IMR-90 (cell line): ENCODE data around the gene IL23R.

ENCODE experiments used
- CTCF ChIP-seq: conservative IDR thresholded peaks from 2 replicates; pipeline ENCODE4 v1.5.1; 2012; ENCODE audit warnings: mild to moderate bottlenecking, low read depth, low read length, improper control_type of control experiment
- ELK1 ChIP-seq: fragments of 150-350 bp; IDR thresholded peaks from 2 replicates; pipeline ENCODE4 v1.6.1; 2016; ENCODE audit warnings: low read depth, mild to moderate bottlenecking, low read length, moderate library complexity, borderline replicate concordance
- FOS ChIP-seq: fragments of 150-350 bp; IDR thresholded peaks from 2 replicates; pipeline ENCODE4 v1.6.1; 2016; ENCODE audit warnings: low read depth, low read length
- MAZ ChIP-seq: IDR thresholded peaks from 2 replicates; pipeline ENCODE4 v1.6.1; 2012; ENCODE audit warnings: low read depth, mild to moderate bottlenecking, low read length, improper control_type of control experiment, moderate library complexity, borderline replicate concordance
- MXI1 ChIP-seq: IDR thresholded peaks from 2 replicates; pipeline ENCODE4 v1.6.1; 2012; ENCODE audit warnings: low read depth, mild to moderate bottlenecking, low read length, moderate library complexity, borderline replicate concordance
- POLR2A ChIP-seq: IDR thresholded peaks from 2 replicates; pipeline ENCODE4 v1.6.1; 2012; ENCODE audit warnings: mild to moderate bottlenecking, low read depth, low read length
- RAD21 ChIP-seq: IDR thresholded peaks from 2 replicates; pipeline ENCODE4 v1.6.1; 2012; ENCODE audit warnings: low read length, improper control_type of control experiment
- RFX5 ChIP-seq: IDR thresholded peaks from 2 replicates; pipeline ENCODE4 v1.8.0; 2012; ENCODE audit warnings: low read depth, mild to moderate bottlenecking, low read length, moderate library complexity
- SMC3 ChIP-seq: fragments of 150-350 bp; IDR thresholded peaks from 2 replicates; pipeline ENCODE4 v1.6.1; 2016; ENCODE audit warnings: low read depth, mild to moderate bottlenecking, antibody characterized with exemption, low read length, moderate library complexity

- TF ChIP-seq MXI1 (no peak), CTCF (no peak), RAD21 (no peak), POLR2A (no peak), MAZ (no peak), ELK1 (no peak), SMC3 (no peak), FOS (no peak), RFX5 (no peak)
These were observed 3.2 kb downstream of the IL23R start for GRCh38 chr1:67169496-67169895.
